ENCODE data around the gene PTRH1. TPM values are rescaled to one million over a fixed set of nuclear protein-coding genes. Genes with fewer than 3 reads are reported as not detected.
A peak's percentile ranks its signal among the peaks of the same experiment; 100 is the strongest.

PTRH1 gene
- polyA plus RNA-seq, 1 experiment, result 5.2 TPM

GRCh38 chr9:127749090-127749787 lies 33.8 kb upstream of the PTRH1 start:
- no peak for DNase-seq (ENCODE audit: low read depth, low spot score)
- ChIA-PET CTCF (no interaction called here), POLR2A (no interaction called here)
- H3K4me3 ChIP-seq (ENCODE audit: low read depth, low read length), result no peak overlapping the region
- no peaks in the 10 kb centered on the region; the same call in 1 of the 2 replicates for H3K9me3 ChIP-seq (ENCODE audit: control insufficient read depth, insufficient read depth, low read length)
- peaks cover 39% of the 10 kb centered on the region for H3K27me3 ChIP-seq (ENCODE audit: control insufficient read depth, insufficient read depth, low read length)
- no peak overlapping the region for H3K27ac ChIP-seq (ENCODE audit: low read depth, low read length)
- TF ChIP-seq CTCF (IDR thresholded peaks at IDR 0.05; ENCODE audit: low read depth, low read length), result no peak

- Histone ChIP-seq H3K4me3 (ENCODE audit: low read depth, low read length) (no peak overlapping the region), H3K27me3 (ENCODE audit: control insufficient read depth, insufficient read depth, low read length) (peaks cover 27% of the 10 kb centered on the region), H3K9me3 (ENCODE audit: control insufficient read depth, insufficient read depth, low read length) (no peaks in the 10 kb centered on the region; the same call in 1 of the 2 replicates), H3K27ac (ENCODE audit: low read depth, low read length) (no peak overlapping the region)
- ChIA-PET CTCF (interaction anchor here (1.2 kb wide), 1 partner anchor 12 kb away, joined by 6 read pairs; the partner anchor contains the start of gene TOR2A), POLR2A (no interaction called here)
- TF ChIP-seq CTCF (IDR thresholded peaks at IDR 0.05; ENCODE audit: low read depth, low read length), result no peak
- no peak for DNase-seq (ENCODE audit: low read depth, low spot score)
These were observed 31.6 kb upstream of the PTRH1 start for GRCh38 chr9:127746959-127747569.

GRCh38 chr9:127744398-127745110 lies 29.1 kb upstream of the PTRH1 start:
- ChIA-PET POLR2A (interaction anchor here (0.6 to 0.7 kb wide), 3 partner anchors 19 to 172 kb away, joined by 3 to 11 read pairs (median 7); no protein-coding TSS in a partner anchor), CTCF (interaction anchor here (3.9 kb wide), 1 partner anchor 10 kb away, joined by 35 read pairs; the partner anchor contains the start of gene TOR2A)
- DNase-seq (ENCODE audit: low read depth, low spot score), result no peak
- Histone ChIP-seq H3K27me3 (ENCODE audit: control insufficient read depth, insufficient read depth, low read length) (peaks cover 21% of the 10 kb centered on the region), H3K4me3 (ENCODE audit: low read depth, low read length) (no peak overlapping the region), H3K9me3 (ENCODE audit: control insufficient read depth, insufficient read depth, low read length) (no peaks in the 10 kb centered on the region; the same call in 1 of the 2 replicates), H3K27ac (ENCODE audit: low read depth, low read length) (no peak overlapping the region)
- no peak for TF ChIP-seq CTCF (IDR thresholded peaks at IDR 0.05; ENCODE audit: low read depth, low read length)

GRCh38 chr9:127742435-127743088 lies 27.1 kb upstream of the PTRH1 start:
- CTCF ChIA-PET, result interaction anchor here (0.7 to 3.9 kb wide), 3 partner anchors 8 to 131 kb away, joined by 3 to 35 read pairs (median 5); partner anchors contain the start of gene TOR2A
- DNase-seq (ENCODE audit: low read depth, low spot score), result peak; percentile 23
- H3K4me3 ChIP-seq (ENCODE audit: low read depth, low read length), result peak overlapping the region; percentile 36

More at GRCh38 chr9:127742435-127743088, 27.1 kb upstream of the PTRH1 start:
- Histone ChIP-seq H3K9me3 (ENCODE audit: control insufficient read depth, insufficient read depth, low read length) (no peaks in the 10 kb centered on the region; the same call in 1 of the 2 replicates), H3K27me3 (ENCODE audit: control insufficient read depth, insufficient read depth, low read length) (peaks cover 10% of the 10 kb centered on the region), H3K27ac (ENCODE audit: low read depth, low read length) (no peak overlapping the region)
- POLR2A ChIA-PET, result interaction anchor here (0.8 to 1.1 kb wide), 2 partner anchors 37 to 61 kb away, joined by 3 read pairs; no protein-coding TSS in a partner anchor
- TF ChIP-seq CTCF (IDR thresholded peaks at IDR 0.05; ENCODE audit: low read depth, low read length), result no peak

Data from AG04450 (cell line).